Activated CD4-positive, alpha-beta T cell treated with anti-CD3 and anti-CD28 coated beads for 36 hours (primary cell): ENCODE measurements around the gene TTLL8. TPM values are rescaled to one million over a fixed set of nuclear protein-coding genes. Genes with fewer than 3 reads are reported as not detected.

ENCODE experiments used
- ATAC-seq: fragments of 200-7000 bp; cut with Tn5 transposase; one replicate; pipeline ENCODE4 v1.10.0; 2021; ENCODE audit warnings: mild to moderate bottlenecking, moderate library complexity
- CTCF ChIA-PET: fragments of 350-600 bp; sonication (Branson Sonifier 250); formaldehyde crosslinking; loops from one replicate; lab custom pipeline; 2021; ENCODE audit warnings: antibody characterized with exemption; lab: Charles Lee
- POLR2A ChIA-PET: fragments of 350-600 bp; sonication (Branson Sonifier 250); formaldehyde crosslinking; loops from one replicate; lab custom pipeline; 2021; ENCODE audit warnings: antibody characterized with exemption, inconsistent platforms; lab: Charles Lee
- DNase-seq: peaks from one replicate; pipeline ENCODE4 v3.0.0-alpha.2; 2020
- H3K27ac Mint-ChIP-seq: one replicate; pipeline ENCODE4 v1.8.0; 2021; ENCODE audit warnings: mixed read lengths
- H3K27me3 Mint-ChIP-seq: one replicate; pipeline ENCODE4 v1.8.0; 2021; ENCODE audit warnings: mixed read lengths
- H3K36me3 Mint-ChIP-seq: one replicate; pipeline ENCODE4 v1.8.0; 2021; ENCODE audit warnings: low read depth, mixed read lengths
- H3K4me1 Mint-ChIP-seq: one replicate; pipeline ENCODE4 v1.8.0; 2021; ENCODE audit warnings: mixed read lengths
- H3K4me3 Mint-ChIP-seq: one replicate; pipeline ENCODE4 v1.8.0; 2021; ENCODE audit warnings: mild to moderate bottlenecking, moderate library complexity, mixed read lengths
- H3K9me3 Mint-ChIP-seq: one replicate; pipeline ENCODE4 v1.8.0; 2021; ENCODE audit warnings: low read depth, mixed read lengths
- intact Hi-C, 2 experiments: fragments of 100-400 bp; cut with DNase I in 1 of 2; cut with micrococcal nuclease in 1 of 2; formaldehyde crosslinking; loops; one replicate each; pipeline versions ENCODE4 v1.14.2 to v1.15.1; 2022 to 2024; cut with DNase I, micrococcal nuclease
- total RNA-seq, 2 experiments: library from RNA; stranded (reverse); gene quantifications; one replicate each; pipeline ENCODE4 v1.2.3, GENCODE V29; 2021

TTLL8 gene
- total RNA-seq, 2 experiments from 2014 or later = not detected

DNA sequence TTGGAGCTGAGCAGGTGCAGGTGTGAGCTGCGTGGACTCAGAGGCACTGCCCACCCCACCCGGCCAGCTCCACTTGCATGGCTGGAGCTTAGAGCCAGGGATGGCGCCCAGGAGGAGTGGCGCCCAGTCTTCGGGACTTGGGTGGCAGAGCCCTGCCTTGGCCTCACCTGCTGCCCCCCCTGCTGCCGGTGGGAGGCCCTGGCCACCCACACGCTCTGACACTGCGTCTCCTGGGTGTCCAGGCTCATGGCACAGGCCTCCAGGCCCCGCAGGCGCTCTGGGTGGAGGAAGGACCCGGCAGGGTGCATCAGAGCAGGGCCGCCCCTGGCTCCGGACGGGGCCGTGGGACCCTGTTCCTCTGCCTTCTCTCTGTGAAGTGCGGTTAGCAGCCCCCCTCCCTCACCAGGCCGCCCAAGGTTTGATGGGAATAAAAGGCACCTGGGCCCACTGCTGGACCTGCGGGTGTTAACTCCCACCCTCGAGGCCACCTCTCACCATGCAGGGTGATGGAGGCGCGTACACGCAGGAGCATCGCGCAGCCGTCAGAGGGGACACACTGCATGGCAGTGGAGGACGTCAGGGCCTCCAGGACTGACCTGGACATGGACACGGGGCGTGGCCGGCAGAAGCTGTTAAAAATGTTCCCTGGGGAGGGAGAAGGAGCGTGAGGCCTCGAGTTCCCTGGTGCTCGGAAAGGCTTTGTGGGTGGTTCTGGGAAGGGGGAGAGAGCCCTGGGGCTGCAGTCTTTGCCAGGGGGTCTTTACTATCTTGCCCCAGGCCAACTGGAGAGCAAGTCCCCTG is 57.3 kb downstream of the TTLL8 start:
- no peak overlapping the region for H3K27ac Mint-ChIP-seq
- CTCF ChIA-PET = interaction anchor here (0.7 to 1.1 kb wide), 3 partner anchors 18 to 29 kb away, joined by 3 to 4 read pairs (median 3); no protein-coding TSS in a partner anchor
- H3K4me3 Mint-ChIP-seq = no peak overlapping the region
- POLR2A ChIA-PET = interaction anchor here (0.7 kb wide), 1 partner anchor 34 kb away, joined by 3 read pairs; no protein-coding TSS in a partner anchor
- H3K27me3 Mint-ChIP-seq = peaks cover 4% of the 10 kb centered on the region
- DNase-seq (peak; percentile 2), ATAC-seq (no peak)
- no peaks in the 10 kb centered on the region for H3K36me3 Mint-ChIP-seq
- intact Hi-C loops = no loop called here
- H3K9me3 Mint-ChIP-seq = peaks cover 2% of the 10 kb centered on the region
- H3K4me1 Mint-ChIP-seq = peaks cover 12% of the 10 kb centered on the region

DNA sequence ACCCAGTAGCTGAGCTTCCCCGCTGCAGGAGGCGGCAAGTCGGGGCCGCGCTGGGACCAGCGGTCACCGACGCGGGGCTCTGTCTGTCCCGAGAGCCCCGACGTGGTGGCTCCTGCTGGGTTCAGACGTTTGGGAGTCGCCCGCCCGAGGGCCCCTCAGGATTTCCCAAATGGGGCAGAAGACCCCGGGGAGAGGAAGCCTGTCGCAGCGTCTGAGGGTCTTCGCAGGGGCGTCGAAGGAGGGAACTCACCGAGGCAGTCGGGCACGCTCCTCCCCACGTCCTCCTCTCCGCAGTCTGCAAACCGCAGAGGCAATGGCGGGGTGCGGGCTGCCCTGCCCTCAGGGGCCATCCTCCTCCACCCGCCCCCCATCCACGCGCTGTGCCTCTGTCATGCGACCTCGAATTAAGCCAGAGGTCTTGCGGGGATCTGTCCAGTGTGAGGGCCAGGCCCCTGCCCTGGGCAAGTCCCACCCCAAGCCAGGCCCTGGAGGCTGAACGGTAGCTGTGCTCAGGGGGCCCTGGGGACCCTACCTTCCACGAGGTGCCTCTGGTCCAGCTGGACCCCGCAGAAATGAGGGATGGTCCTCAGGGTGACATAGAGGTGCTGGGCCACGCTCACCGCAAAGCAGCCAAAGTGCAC is 58.0 kb downstream of the TTLL8 start:
- ChIA-PET CTCF (interaction anchor here (0.7 to 1.1 kb wide), 2 partner anchors 25 to 30 kb away, joined by 3 to 4 read pairs; no protein-coding TSS in a partner anchor), POLR2A (interaction anchor here (0.7 kb wide), 1 partner anchor 33 kb away, joined by 3 read pairs; no protein-coding TSS in a partner anchor)
- intact Hi-C loops = loop anchor here in 1 of 2 experiments (1.0 to 2.0 kb wide), 2 partner anchors 17 to 82 kb away; partner anchors contain the start of genes ALG12 and CRELD2
- Mint-ChIP-seq H3K9me3 (peaks cover 2% of the 10 kb centered on the region), H3K36me3 (no peaks in the 10 kb centered on the region), H3K27me3 (peaks cover 4% of the 10 kb centered on the region), H3K27ac (no peak overlapping the region), H3K4me1 (peaks cover 9% of the 10 kb centered on the region), H3K4me3 (no peak overlapping the region)
- ATAC-seq (no peak), DNase-seq (no peak)

GRCh38 chr22:49999063-49999945 is 58.8 kb downstream of the TTLL8 start:
- peaks cover 4% of the 10 kb centered on the region for H3K27me3 Mint-ChIP-seq
- intact Hi-C loops = loop anchor here in 1 of 2 experiments (1.0 to 2.0 kb wide), 2 partner anchors 17 to 81 kb away; partner anchors contain the start of genes ALG12 and CRELD2
- H3K4me1 Mint-ChIP-seq = peaks cover 7% of the 10 kb centered on the region
- peaks cover 2% of the 10 kb centered on the region for H3K9me3 Mint-ChIP-seq
- no peak overlapping the region for H3K27ac Mint-ChIP-seq
- CTCF ChIA-PET = no interaction called here
- peak; percentile 70 for DNase-seq
- H3K36me3 Mint-ChIP-seq = no peaks in the 10 kb centered on the region
- POLR2A ChIA-PET = no interaction called here
- H3K4me3 Mint-ChIP-seq = no peak overlapping the region
- ATAC-seq = peak; percentile 52

DNA sequence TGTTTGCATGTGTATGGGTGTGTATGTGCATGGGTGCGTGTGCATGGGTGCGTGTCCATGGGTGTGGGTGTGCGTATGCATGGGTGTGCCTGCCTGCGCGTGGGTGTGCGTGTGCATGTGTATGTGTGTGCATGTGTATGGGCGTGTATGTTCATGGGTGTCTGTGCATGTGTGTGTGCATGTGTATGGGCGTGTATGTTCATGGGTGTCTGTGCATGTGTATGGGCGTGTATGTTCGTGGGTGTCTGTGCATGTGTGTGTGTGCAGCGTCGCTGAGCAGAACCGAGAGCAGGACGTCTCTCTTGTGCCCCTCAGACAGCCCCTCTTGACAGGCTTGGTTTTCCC is 59.4 kb downstream of the TTLL8 start:
- Mint-ChIP-seq H3K4me3 (no peak overlapping the region), H3K4me1 (peaks cover 7% of the 10 kb centered on the region), H3K27me3 (peaks cover 4% of the 10 kb centered on the region), H3K36me3 (no peaks in the 10 kb centered on the region), H3K9me3 (peaks cover 2% of the 10 kb centered on the region), H3K27ac (no peak overlapping the region)
- ATAC-seq (no peak), DNase-seq (no peak)
- ChIA-PET CTCF (no interaction called here), POLR2A (no interaction called here)
- intact Hi-C loops = loop anchor here in 1 of 2 experiments (1.0 to 2.0 kb wide), 2 partner anchors 18 to 80 kb away; partner anchors contain the start of genes ALG12 and CRELD2

GRCh38 chr22:49997932-49998717 is 60.0 kb downstream of the TTLL8 start:
- DNase-seq (no peak), ATAC-seq (no peak)
- ChIA-PET CTCF (no interaction called here), POLR2A (no interaction called here)
- Mint-ChIP-seq H3K4me1 (peaks cover 12% of the 10 kb centered on the region), H3K36me3 (no peaks in the 10 kb centered on the region), H3K4me3 (no peak overlapping the region), H3K27ac (no peak overlapping the region), H3K9me3 (peaks cover 2% of the 10 kb centered on the region), H3K27me3 (peaks cover 4% of the 10 kb centered on the region)
- intact Hi-C loops = loop anchor here in 1 of 2 experiments (2.0 kb wide), 1 partner anchor 19 kb away; no protein-coding TSS in a partner anchor

DNA sequence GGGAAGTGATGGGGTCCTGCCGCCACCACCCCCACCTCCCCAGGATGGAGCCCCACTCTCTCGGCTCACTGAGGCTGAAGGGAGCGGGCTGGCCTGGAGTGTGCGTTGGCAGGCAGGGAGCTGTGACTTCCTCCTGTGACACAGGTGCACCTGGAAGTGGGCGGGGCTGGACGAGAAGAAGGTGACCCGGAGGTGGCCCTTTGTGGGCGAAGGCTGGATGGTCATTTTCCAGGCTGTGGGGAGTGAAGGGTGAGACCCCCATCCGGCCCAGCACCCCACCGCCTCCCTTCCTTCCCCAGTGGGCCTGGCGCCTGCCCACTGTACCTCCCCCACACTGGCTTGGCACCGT is 60.9 kb downstream of the TTLL8 start:
- Mint-ChIP-seq H3K27ac (no peak overlapping the region), H3K4me3 (no peak overlapping the region), H3K27me3 (peaks cover 2% of the 10 kb centered on the region), H3K4me1 (peaks cover 12% of the 10 kb centered on the region), H3K9me3 (peaks cover 2% of the 10 kb centered on the region), H3K36me3 (no peaks in the 10 kb centered on the region)
- intact Hi-C loops = no loop called here
- CTCF ChIA-PET = no interaction called here
- DNase-seq = peak; percentile 7
- ATAC-seq = no peak
- POLR2A ChIA-PET = no interaction called here

DNA sequence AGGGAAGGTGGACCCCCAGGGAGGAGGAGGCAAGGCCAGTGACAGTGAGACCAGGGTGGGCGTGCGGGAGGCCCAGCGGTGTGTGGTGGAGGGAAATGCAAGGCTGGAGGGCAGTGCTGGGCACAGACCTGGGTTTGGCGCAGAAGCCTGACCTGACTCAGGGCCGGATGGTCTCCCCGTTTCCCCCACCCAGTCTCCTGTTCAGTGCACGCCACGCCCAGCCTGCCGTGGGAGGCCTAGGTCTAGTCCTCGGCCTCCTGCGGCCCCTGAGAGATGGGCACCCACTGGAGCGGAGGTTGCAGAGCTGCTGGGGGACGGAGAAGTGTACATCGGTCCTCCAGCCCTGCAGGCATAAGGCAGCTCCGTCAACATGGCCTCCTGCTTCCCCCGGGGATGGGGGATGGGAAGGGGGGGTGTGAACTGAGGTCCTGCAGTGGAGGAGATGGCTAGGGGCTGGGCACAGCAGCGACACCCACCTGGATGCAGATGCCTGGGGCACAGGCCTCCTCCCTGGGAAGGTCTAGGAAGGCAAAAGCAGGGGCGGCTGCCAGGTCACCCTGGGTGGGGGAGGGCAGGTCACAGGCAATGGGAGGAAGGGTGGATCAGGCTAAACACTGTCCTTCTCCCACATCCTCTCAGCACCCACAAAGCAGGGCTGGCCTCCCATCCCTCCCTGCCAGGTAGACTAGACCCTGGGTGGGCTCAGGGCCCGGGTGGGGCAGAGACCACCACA is 61.4 kb downstream of the TTLL8 start:
- Mint-ChIP-seq H3K27ac (no peak overlapping the region), H3K4me3 (no peak overlapping the region), H3K9me3 (peaks cover 2% of the 10 kb centered on the region), H3K36me3 (no peaks in the 10 kb centered on the region), H3K4me1 (peaks cover 12% of the 10 kb centered on the region), H3K27me3 (peaks cover 2% of the 10 kb centered on the region)
- DNase-seq = peak; percentile 6
- intact Hi-C loops = no loop called here
- ATAC-seq = no peak
- ChIA-PET CTCF (interaction anchor here (0.8 to 1.8 kb wide), 2 partner anchors 17 to 34 kb away, joined by 3 to 6 read pairs; no protein-coding TSS in a partner anchor), POLR2A (interaction anchor here (0.7 kb wide), 1 partner anchor 71 kb away, joined by 3 read pairs; no protein-coding TSS in a partner anchor)

- intact Hi-C loops = no loop called here
- Mint-ChIP-seq H3K27ac (no peak overlapping the region), H3K9me3 (peaks cover 6% of the 10 kb centered on the region), H3K36me3 (peaks cover 1% of the 10 kb centered on the region), H3K4me1 (peaks cover 12% of the 10 kb centered on the region), H3K4me3 (no peak overlapping the region), H3K27me3 (peaks cover 2% of the 10 kb centered on the region)
- ChIA-PET POLR2A (interaction anchor here (0.7 kb wide), 1 partner anchor 71 kb away, joined by 3 read pairs; no protein-coding TSS in a partner anchor), CTCF (interaction anchor here (0.8 to 1.8 kb wide), 2 partner anchors 16 to 34 kb away, joined by 3 to 6 read pairs; no protein-coding TSS in a partner anchor)
- ATAC-seq (no peak), DNase-seq (no peak)
These were observed 62.0 kb downstream of the TTLL8 start for GRCh38 chr22:49996119-49996517.

GRCh38 chr22:49995361-49996118 is 62.6 kb downstream of the TTLL8 start:
- CTCF ChIA-PET = interaction anchor here (0.7 to 1.8 kb wide), 3 partner anchors 15 to 35 kb away, joined by 3 to 6 read pairs (median 3); no protein-coding TSS in a partner anchor
- intact Hi-C loops = no loop called here

More at GRCh38 chr22:49995361-49996118, 62.6 kb downstream of the TTLL8 start:
- peaks cover 4% of the 10 kb centered on the region for H3K36me3 Mint-ChIP-seq
- H3K27ac Mint-ChIP-seq = no peak overlapping the region
- H3K4me3 Mint-ChIP-seq = no peak overlapping the region
- peaks cover 2% of the 10 kb centered on the region for H3K27me3 Mint-ChIP-seq
- H3K9me3 Mint-ChIP-seq = peaks cover 9% of the 10 kb centered on the region
- peak; percentile 4 for DNase-seq
- H3K4me1 Mint-ChIP-seq = peaks cover 12% of the 10 kb centered on the region
- POLR2A ChIA-PET = no interaction called here
- no peak for ATAC-seq
